HG03432 (cell line): ENCODE measurements around the gene SH2B3.
"Not testable (repeated sequence)": the region's sequence is repeated elsewhere in the genome, so short reads cannot be mapped to it uniquely, and the experiment has no call there.

ENCODE experiments used
- ATAC-seq: cut with Tn5 transposase; IDR thresholded peaks from one replicate; pipeline ENCODE4 v1.9.1; 2021; ENCODE audit warnings: mild to moderate bottlenecking, moderate library complexity; ENCODE audit not compliant: unreplicated experiment

The SH2B3 gene

DNA sequence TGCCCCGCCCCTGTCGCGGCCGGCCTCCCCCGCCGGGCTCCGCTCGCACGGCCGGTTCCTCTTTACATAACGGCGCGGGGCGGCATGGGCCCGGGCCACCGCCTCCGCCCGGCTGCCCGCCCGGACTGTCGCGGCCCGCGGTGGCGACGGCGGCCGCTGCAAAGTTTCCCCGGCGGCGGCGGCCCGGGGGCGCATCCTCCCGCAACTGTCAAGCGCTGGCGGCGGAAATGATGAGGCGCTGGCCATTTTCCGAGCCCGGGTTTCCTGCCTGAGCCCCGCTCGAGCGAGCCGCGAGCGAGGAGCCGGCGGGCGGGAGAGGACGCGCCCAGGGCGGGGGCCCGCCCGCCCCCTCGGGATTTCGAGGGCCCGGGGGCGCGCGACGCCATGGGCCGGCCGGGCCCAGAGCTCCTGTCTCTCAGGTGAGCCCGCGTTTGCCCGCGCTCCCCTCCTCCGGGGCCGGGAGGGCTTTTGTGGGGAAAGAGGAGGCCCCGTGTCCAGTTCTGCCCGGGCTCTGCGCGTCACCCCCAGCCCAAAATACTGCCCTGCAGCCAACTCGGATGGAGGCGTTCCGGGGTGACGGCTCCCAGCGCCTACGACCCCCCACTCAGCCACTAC, at the start of gene SH2B3:
Gene SH2B3, plus strand, starts transcription at position 65 of the 615 bp plus-strand sequence. CDS start 12,223 bp downstream, outside the sequence.
- ATAC-seq: peak; percentile 12

DNA sequence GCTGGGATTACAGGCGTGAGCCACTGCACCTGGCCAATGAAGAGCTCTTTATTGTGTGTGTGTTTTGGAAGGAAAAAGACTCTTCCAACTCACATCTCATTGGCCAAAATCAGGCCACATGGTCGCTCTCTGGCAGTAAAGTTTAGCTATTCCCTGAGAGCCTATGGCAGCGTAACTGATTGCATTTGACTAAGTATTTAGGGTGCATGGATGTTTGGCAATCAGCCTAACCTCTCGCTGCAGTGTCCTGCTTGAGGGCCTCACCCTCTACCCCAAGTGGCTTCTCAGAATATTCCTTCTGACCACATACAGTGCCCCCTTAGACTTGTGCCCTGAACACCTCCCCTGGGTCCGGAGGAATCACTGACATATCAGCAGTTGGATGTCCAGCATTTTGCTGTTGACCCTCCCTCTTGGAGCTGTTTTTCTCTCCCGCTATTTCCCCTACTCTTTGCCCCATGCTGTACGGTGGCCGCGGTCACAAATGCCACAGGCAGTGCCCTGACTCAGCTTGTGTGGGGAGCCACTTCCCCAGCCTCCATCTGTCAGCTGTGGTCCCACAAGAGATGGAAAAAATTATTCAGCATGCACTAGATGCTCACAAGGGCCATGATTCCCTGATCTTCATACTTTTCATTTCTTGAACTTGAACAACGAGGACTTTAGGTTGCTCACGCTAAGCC, 46.4 kb upstream of the SH2B3 start:
- no peak for ATAC-seq

DNA sequence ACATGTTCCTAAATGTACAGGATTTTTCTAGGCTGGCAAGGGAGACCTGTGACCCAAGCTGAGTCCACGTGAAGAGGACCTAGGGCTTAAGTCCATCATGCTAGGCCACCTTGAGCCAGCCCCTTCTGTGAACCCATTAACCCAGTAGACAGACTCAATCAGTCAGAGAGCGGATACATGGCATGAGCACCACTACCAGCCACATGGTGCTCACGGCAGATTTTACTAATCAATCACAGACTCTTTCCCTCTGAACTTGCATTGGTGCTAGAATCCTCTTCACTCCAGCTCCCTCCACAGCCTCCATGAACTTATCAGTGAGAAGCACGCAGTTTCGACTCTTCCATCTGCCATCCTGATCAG, 45.8 kb upstream of the SH2B3 start:
- no peak for ATAC-seq

DNA sequence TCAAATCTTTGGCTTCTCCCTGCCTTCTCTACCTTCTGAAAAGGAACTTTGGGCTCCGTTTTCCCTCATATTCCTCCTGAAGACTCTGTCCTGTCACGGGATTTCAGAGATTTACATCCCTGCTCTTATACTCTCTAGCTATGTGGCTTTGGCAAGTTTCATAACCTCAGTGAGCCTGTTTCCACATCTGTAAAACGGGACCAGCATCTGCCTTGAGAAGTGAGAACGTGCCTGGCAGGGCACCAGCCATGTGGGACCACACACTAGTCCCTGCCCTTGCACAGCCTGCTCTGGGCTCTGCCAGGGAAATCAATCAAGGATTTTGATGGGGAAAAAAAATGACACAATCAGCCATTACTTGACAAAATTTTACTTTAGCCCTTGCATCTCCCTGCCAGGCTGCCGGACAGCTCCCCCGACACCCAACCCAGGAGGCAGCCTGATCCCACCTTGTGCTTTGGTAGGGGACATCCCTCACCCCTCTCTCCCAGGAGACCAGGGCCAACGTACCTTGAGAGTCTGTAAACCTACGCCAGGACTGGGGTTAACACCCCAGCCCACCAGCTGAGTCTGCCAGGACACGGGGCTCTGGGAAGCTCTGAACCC, 45.3 kb upstream of the SH2B3 start:
- no peak for ATAC-seq

DNA sequence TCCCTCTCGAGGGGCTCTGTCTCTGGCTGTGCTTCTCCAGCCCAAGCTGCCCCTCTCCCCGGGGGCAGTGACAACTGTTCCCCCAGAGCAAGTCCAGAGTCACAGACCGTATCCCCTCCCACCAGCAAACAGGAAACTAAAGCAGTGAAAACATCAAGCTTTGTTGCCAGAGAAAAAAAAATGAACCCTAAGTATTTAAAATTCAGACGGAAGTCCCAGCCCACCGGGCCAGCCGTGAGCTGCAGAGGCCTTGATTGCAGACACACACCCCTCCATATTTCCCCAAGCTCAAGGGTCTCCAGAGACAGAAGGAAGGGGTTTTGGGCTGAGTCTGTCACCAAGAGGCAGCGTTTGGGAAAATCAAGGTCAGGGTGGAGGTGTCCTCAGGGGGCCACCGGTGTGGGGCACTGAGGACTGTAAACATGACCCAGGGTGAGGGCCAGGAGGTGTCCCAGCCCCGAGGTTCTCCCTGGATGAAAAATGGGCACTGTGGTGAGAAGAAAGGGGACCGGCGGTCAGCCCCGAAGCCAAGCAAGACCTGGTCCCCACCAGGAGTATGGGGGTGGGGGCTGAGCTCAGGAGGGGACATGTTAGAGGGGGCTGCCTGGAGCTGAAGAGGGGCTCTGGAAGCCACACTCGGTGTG, 44.5 kb upstream of the SH2B3 start:
- ATAC-seq: no peak

DNA sequence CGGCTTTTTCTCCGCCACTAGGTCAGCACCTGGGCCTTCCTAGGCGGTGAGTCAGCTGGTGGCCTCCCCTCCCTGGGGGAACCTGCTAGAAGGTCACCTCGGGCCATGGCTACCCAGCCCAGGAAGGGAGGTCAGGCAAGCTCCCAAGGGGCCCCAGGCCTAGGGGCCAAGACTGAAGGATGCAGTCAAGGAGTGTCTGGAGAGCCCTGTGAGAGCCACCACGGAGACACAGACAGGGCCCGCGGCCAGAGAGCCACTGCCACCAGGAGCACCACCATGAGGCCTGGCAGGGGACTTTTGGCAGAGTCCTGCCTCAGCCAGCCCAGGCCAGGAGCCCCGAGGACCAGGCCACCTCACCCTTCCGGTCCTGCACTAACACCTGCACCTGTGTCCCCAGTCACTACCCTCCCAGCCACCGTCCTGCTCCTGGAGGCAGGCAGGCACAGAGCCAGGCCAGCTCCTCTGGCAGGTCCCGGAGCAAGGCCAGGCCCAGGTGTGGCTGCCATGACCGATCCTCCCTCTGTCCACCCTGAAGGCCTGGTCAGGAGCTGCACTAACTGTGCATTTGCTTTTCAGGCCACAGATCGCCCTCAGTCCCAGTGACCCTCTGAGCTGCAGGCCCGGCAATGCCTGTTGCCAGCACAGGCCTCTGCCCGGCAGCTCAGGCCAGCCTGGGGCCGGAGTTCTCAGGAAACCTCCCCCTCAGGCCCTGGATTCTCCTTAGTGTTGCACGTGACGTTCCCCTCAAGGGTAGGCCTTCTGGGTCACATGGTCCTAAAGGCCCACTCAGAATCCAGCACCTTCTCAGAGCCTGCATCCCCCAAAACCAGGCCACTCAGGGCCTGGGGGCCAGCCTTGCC, 43.8 kb upstream of the SH2B3 start:
- no peak for ATAC-seq

DNA sequence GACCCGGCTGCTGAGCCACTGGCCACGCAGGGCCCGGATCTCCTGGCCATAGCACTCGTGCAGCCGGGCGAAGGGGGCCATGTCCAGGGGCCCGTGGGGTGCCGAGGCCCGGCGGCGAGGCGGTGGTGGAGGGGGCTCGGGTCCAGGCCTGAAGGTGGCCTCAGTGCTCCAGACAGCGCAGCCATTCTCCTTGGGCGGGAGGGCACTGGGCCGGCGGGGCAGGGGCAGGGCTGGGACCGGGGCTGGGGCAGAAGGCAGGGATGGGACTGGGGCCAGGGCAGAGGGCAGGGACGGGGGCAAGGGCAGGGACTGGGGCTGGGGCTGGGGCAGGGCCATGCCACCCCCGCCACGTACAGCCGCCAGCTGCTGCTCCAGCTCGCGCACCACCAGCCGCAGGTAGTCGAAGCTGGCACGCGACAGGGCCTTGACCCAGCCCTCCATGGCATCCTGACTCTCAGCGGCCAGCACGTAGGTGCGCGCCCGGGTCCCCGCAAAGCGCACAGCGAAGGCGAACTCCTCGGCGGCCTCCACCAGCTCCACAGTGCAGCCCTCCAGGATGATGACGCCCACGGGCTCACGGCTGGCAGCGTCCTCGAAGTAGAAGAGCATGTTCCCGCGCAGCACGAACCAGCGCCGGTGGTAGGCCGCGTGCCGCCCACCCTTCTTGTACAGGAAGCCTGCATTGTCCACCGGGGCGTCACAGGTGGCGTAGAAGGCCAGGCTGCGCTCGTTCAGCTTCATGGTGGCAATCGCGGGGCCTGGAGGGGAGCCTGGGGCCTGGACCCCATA, 42.8 kb upstream of the SH2B3 start:
- ATAC-seq: no peak

DNA sequence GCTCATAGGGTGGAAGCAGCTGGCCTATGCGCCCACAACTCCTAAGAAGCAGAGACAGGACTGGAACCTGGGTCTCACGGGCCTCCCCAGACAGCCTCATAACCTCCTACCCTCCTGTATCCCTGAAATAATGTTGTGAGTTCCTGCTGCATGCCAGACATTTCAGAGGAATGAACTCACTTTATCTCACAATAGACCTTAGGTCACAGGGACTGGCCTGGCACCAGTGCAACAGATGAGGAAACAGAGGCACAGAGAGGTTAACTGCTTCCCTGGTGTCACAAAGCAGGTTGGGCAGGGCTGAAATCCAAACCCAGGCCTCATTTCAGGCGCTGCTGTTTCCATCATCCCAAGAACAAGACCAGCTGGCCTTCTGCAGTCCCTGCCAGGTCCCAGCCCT, 42.1 kb upstream of the SH2B3 start:
- ATAC-seq: no peak

DNA sequence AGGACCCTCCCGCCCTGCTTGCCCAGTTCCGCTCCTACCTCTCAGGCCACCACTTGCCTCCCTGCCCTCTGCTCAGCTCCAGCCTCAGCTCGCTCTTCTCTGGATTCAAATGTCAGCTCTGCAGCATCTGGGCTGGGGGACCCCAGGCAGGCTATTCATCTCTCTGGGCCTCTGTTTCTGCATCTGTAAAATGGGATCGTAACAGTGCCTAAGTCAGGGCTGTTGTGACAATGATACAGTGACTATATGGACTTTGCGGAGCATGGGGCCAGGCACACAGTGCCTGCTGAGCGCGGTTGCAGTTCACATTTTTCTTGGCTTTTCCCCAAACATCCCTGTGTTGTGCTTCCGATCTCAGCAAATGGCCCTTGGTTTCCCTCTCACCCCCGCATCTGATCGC, 39.6 kb upstream of the SH2B3 start:
- no peak for ATAC-seq

DNA sequence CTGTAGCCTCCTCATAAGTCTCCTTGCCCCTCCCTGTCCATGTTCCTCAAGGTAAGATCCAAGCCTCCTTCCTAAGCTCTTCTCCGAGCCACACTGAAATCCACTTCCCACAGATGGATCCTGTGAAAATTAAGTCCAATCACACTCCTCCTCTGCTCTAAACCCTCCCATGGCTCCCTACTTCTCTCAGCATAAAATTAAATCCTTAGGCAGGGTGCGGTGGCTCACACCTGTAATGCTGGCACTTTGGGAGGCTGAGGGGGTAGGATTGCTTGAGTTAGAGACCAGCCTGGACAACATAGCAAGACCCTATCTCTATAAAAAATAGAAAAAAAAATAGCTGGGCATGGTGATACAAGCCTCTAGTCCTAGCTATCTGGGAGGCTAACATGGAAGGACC, 39.1 kb upstream of the SH2B3 start:
- ATAC-seq: no peak

DNA sequence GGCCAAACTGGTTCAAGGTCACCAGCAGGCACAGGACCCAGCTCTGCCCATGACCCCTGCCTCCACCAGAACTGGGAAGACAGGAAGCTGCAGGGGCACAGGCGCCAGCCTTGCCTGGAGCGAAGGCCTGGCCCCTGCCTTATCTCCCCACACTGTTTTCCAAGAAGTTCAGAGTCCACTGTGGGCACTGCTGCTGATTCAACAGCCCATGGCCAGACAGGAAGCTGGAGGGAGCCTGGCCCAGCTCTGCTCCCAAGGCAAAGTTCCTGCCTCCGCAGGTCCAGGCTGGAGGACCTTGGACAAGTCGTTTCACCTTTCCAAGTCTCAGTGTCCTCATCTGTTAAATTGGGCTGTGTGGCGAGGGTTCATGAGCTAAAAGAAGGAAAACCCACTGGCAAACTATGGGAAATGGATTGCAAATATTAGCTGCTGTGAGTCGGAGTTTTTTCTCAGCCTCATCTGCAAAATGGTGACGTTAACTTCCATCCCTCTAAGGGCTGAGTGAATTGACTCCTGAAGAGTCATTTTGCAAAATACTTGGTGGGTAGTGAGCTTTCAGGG, 38.0 kb upstream of the SH2B3 start:
- ATAC-seq: no peak

DNA sequence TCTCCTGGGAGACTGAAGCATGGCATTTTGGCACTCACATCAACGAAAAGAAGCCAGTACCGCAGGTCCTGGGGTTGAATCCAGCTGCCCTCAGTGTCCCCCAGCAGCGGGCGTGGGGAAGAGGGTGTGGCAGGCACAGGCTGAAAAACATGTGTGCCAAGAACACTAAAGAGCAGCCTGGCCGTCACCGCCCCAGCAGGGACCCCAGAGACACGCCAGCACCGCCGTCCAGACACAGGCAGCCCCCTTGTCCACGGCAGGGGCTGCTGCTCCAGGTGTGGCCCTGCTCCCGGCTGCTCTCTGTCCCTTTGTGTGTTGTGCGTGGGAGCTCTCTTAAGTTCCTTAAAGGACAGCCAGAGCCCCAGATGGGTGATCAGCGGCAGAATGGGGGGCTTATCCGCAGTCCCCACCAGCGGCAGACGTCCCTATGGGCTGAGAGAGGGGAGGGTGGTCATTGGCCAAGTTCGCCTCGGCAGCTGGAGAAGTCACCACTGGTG, 37.4 kb upstream of the SH2B3 start:
- ATAC-seq: no peak

DNA sequence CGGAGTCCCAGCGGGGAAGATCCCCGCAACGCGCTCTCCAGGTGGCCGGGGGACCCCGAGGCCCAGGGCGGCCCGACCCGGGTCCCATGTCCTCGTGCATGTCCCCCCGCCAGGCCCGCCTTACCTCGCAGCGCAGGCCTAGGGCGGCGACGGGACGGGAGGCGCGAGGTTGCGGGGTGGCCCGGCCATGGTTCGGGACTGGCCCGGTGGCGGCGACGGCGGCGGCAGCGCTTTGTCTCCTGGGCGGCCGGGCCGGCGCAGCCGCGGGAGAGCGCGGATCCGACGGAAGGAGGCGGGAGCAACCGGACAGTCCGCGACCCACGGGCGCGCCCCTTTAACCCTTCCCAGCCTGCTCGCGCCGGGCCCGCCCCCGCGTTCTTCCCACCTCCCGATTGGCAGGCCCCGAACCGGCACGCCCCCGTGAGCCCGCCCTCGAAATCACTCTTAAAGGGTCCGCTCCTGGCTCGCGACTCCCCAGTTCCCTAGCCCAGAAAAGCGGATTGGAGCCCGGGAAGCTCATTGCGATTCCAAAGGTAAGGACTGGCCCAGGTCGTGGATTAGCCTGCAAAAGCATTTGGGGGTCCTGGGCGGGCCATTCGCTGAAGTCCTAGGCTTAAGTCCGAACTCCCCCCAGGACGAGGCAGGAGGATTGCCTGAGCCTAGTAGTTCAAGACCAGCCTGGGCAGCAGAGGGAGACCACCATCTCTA, 36.8 kb upstream of the SH2B3 start, which contains the start of gene PHETA1:
Gene PHETA1, minus strand, starts transcription at position 308 of the 708 bp plus-strand sequence. CDS start 5,668 bp downstream, outside the sequence.
- peak; percentile 95 for ATAC-seq

DNA sequence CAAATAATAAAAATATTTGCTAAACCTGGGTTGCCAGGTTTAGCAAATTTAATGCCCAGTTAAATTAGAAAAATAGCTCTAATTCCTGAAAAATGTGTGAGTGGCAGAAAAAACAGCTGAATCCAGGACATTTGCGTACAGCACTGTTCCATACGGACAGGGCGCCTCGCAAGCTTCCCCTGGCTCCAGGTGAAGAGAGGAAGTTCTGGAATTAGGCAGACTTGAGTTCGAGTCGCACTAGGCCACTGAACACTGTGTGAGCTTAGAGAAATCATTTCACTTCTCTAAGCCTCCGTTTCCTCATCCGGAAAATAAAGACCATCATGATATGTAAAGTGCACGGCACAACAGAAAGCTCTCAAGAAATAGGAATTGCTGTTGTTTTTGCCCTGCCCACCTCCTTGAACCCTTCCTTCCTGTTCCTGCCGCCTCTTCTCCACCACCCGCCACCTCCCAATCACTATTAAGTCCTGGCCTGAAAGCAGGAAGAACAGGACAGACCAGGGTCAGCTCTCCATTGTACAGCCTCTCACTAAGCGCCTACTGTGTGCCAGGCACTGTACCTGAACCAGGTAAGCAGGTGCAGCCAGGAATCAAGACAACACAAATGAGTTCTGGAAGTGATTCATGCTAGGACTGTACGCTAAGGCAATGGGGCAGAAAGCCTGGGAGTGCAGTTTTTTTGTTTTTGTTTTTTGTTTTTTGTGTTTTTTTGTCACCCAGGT, 36.1 kb upstream of the SH2B3 start:
- no peak for ATAC-seq

DNA sequence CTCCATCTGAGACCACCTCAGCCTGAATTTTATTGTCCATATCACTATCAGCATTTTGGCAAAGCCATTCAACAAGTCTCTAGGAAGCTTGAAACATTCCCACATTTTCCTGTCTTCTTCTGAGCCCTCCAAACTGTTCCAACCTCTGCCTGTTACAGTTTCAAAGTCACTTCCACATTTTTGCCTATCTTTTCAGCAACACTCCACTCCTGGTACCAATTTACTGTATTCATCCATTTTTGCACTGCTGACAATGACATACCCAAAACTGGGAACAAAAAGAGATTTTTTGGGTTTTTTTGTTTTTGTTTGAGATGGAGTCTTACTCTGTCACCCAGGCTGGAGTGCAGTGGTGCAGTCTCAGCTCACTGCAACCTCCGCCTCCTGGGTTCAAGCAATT, 32.5 kb upstream of the SH2B3 start:
- ATAC-seq: not testable (repeated sequence)

DNA sequence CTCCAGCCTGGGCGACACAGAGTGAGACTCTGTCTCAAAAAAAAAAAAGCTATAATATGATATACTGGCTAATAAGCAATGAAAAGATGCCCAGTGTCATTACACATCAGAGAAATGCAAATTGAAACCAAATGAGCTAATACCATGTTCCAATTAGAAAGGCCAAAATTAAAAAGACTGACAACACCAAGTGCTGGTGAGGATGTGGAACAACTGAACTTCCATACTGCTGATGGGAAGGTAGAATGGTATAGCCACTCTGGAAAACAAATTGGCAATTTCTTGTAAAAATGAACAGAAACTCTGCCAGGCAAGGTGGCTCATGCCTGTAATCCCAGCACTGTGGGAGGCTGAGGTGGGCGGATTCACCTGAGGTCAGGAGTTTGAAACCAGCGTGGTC, 28.3 kb upstream of the SH2B3 start:
- no peak for ATAC-seq

DNA sequence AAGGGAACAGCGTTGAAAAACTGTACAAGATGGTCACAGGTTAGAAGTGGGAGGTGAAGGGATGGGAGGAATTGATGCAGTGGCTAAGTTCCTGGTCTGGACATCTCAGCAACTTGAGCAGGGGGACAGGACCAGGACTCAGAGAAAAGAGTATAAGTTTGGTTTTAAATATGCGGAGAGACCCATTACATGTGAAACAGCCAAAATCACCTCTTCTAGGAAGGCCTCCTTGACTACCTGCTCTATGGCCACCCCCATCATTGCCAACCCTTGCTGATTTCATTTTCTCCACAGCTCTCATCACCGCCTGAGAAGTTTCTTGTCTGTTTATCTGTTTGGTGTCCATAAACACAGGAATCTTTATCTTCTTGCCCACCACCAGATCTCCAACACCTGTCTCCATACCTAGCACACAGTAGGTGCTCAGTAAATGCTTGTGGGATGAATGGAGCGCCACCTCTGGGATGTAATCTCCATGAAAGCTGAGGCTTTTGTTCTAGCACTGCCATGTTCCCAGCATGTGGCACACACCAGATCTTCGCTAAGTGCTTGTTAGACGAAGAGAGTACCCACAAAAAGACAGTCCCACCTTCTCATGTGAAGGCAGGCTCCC, 25.7 kb upstream of the SH2B3 start:
- no peak for ATAC-seq

DNA sequence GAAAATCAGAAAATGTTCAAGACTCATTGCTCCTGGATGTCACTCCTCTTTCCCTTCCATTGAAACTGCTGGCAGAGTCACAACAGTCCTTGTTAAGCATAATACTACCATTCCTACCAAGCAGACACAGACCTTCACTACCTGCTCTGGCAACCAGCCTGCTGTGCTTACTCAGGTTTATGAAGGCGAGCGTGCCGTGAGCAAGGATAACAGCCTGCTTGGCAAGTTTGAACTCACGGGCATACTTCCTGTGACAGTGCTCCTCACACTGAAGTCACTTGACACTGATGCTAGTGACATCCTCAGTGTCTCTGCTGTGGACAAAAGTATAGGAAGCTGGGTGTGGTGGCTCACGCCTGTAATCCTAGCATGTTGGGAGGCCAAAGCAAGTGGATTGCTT, 21.1 kb upstream of the SH2B3 start:
- ATAC-seq: no peak
